Cardiac atrium fibroblast (primary cell): ENCODE measurements around the gene SLC38A6. TPM values are rescaled to one million over a fixed set of nuclear protein-coding genes. Genes with fewer than 3 reads are reported as not detected.

Experiments
- total RNA-seq: library from RNA; depleted of rRNA; stranded (reverse); fragments of >200 nt; gene quantifications from 2 replicates; pipeline ENCODE4 v1.2.3, GENCODE V29; 2015

Gene SLC38A6
- total RNA-seq = 16.5 and 24.2 TPM in 2 replicates

GRCh38 chr14:60980811-60981632, at the start of gene SLC38A6, which contains the start of gene TRMT5:
Gene SLC38A6, plus strand, starts transcription at chr14:60981245. Its CDS starts 33 bp downstream, at chr14:60981278.
Gene TRMT5, minus strand, starts transcription at chr14:60981079. Its CDS starts 106 bp downstream, at chr14:60980973.

Other genes with a start within 250 kb of the SLC38A6 start
- gene MNAT1, start 246.5 kb upstream of the SLC38A6 start, total RNA-seq = 20.6 and 25.6 TPM in 2 replicates
- gene TRMT5, start 166 bp upstream of the SLC38A6 start, total RNA-seq = 5.2 and 14.4 TPM in 2 replicates